CD14-positive monocyte (primary cell): ENCODE results near the gene GPC5. TPM values are rescaled to one million over a fixed set of nuclear protein-coding genes. Genes with fewer than 3 reads are reported as not detected.

Experiments
- DNase-seq, 3 donors: peaks; one replicate each; pipeline ENCODE4 v3.0.0-alpha.2; 2011 to 2022
- H2AFZ ChIP-seq: 2 replicates; pipeline ENCODE4 v1.6.0; 2012; ENCODE audit warnings: mild to moderate bottlenecking, low read depth, low read length, inconsistent platforms; ENCODE audit not compliant: insufficient read depth, poor library complexity, severe bottlenecking
- H3K27ac ChIP-seq, 2 donors: 1 replicate in 1 of 2; 2 replicates in 1 of 2; pipeline ENCODE4 v1.5.1; 2012 to 2013; ENCODE audit warnings: low read length in 2 of 2, control low read depth in 1 of 2, inconsistent platforms in 1 of 2, low read depth in 1 of 2, mild to moderate bottlenecking in 1 of 2
- H3K27me3 ChIP-seq, 2 donors: one replicate each; pipeline versions ENCODE4 v1.6.0 to v1.6.1; 2011 to 2013; ENCODE audit warnings: low read length in 2 of 2; ENCODE audit not compliant: control insufficient read depth in 2 of 2, insufficient read depth in 2 of 2
- H3K36me3 ChIP-seq, 2 donors: replicated peaks in 1 of 2; 1 replicate in 1 of 2; 2 replicates in 1 of 2; pipeline versions ENCODE4 v1.5.1 to v1.6.1; 2012 to 2013; ENCODE audit warnings: low read length in 2 of 2, control low read depth in 1 of 2, inconsistent platforms in 1 of 2, mild to moderate bottlenecking in 1 of 2; ENCODE audit not compliant: insufficient read depth in 2 of 2, control insufficient read depth in 1 of 2
- H3K4me1 ChIP-seq, 2 donors: 1 replicate in 1 of 2; 2 replicates in 1 of 2; pipeline versions ENCODE4 v1.5.1 to v1.6.1; 2012 to 2013; ENCODE audit warnings: low read length in 2 of 2, control low read depth in 1 of 2, inconsistent platforms in 1 of 2, mild to moderate bottlenecking in 1 of 2, moderate library complexity in 1 of 2; ENCODE audit not compliant: insufficient read depth in 2 of 2, control insufficient read depth in 1 of 2
- H3K4me2 ChIP-seq: replicated peaks from 2 replicates; pipeline ENCODE3; 2012; ENCODE audit warnings: low read length, moderate library complexity, mild to moderate bottlenecking; ENCODE audit not compliant: poor library complexity, severe bottlenecking; ENCODE audit errors: extremely low read depth
- H3K4me3 ChIP-seq, 3 experiments: fragments of 200-600 bp in 1 of 3; sonication (generic) in 1 of 3; replicated peaks in 1 of 3; 1 replicate in 2 of 3; 2 replicates in 1 of 3; pipeline ENCODE4 v1.5.1; 2011 to 2013; ENCODE audit warnings: low read length in 3 of 3, mild to moderate bottlenecking in 3 of 3, control low read depth in 2 of 3, low read depth in 2 of 3, inconsistent platforms in 1 of 3, moderate library complexity in 1 of 3
- H3K79me2 ChIP-seq: 2 replicates; pipeline ENCODE4 v1.6.0; 2012; ENCODE audit warnings: mild to moderate bottlenecking, control low read depth, inconsistent platforms, low read length, moderate library complexity; ENCODE audit not compliant: insufficient read depth
- H3K9ac ChIP-seq: 2 replicates; pipeline ENCODE4 v1.6.0; 2017; ENCODE audit warnings: low read length, mild to moderate bottlenecking; ENCODE audit not compliant: insufficient read depth, poor library complexity, severe bottlenecking
- H3K9me3 ChIP-seq, 2 donors: replicated peaks in 1 of 2; 1 replicate in 1 of 2; 2 replicates in 1 of 2; pipeline versions ENCODE4 v1.5.1 to v1.6.1; 2012 to 2013; ENCODE audit warnings: low read length in 2 of 2, control low read depth in 1 of 2; ENCODE audit not compliant: control insufficient read depth in 1 of 2, insufficient read depth in 1 of 2
- H4K20me1 ChIP-seq: 2 replicates; pipeline ENCODE4 v1.6.0; 2012; ENCODE audit warnings: mild to moderate bottlenecking, low read length, control low read depth, moderate library complexity; ENCODE audit not compliant: insufficient read depth
- H3K27ac Mint-ChIP-seq, 7 donors: one replicate each; pipeline ENCODE4 v1.8.0; 2020; ENCODE audit warnings: mild to moderate bottlenecking in 7 of 7, mixed read lengths in 7 of 7, moderate library complexity in 6 of 7, inconsistent platforms in 2 of 7
- H3K27me3 Mint-ChIP-seq, 3 donors: one replicate each; pipeline ENCODE4 v1.8.0; 2021 to 2022; ENCODE audit warnings: low read depth in 3 of 3, mild to moderate bottlenecking in 3 of 3, mixed read lengths in 3 of 3, moderate library complexity in 3 of 3, inconsistent platforms in 1 of 3
- H3K36me3 Mint-ChIP-seq, 2 donors: one replicate each; pipeline ENCODE4 v1.8.0; 2020; ENCODE audit warnings: mixed read lengths in 2 of 2, inconsistent platforms in 1 of 2, mild to moderate bottlenecking in 1 of 2
- H3K4me1 Mint-ChIP-seq: one replicate; pipeline ENCODE4 v1.8.0; 2020; ENCODE audit warnings: mild to moderate bottlenecking, mixed read lengths
- H3K4me3 Mint-ChIP-seq, 2 donors: one replicate each; pipeline ENCODE4 v1.8.0; 2020; ENCODE audit warnings: mild to moderate bottlenecking in 2 of 2, mixed read lengths in 2 of 2, moderate library complexity in 1 of 2
- H3K9me3 Mint-ChIP-seq, 7 donors: one replicate each; pipeline ENCODE4 v1.8.0; 2020 to 2022; ENCODE audit warnings: mixed read lengths in 7 of 7, mild to moderate bottlenecking in 6 of 7, moderate library complexity in 6 of 7, inconsistent platforms in 2 of 7
- WGBS: methylation state at CpG from one replicate; pipeline ENCODE4 v1.1.5; 2013; ENCODE audit warnings: missing lambda C conversion rate; ENCODE audit not compliant: insufficient coverage; 5-methylcytosine and 5-hydroxymethylcytosine counted together
- intact Hi-C, 2 donors: fragments of 100-400 bp; cut with micrococcal nuclease; formaldehyde crosslinking; loops; one replicate each; pipeline versions ENCODE4 v1.15.0 to v1.15.1; 2023
- polyA plus RNA-seq, 3 donors: library from polyadenylated mRNA; depleted of rRNA in 1 of 3; unstranded in 2 of 3; stranded (reverse) in 1 of 3; fragments of 300-500 nt in 2 of 3; fragments of >200 nt in 1 of 3; fragmentation: Illumina TruSeq in 2 of 3; gene quantifications; 1 replicate in 2 of 3; 2 replicates in 1 of 3; pipeline ENCODE4 v1.2.3, GENCODE V29; 2012 to 2021
- TF ChIP-seq, protein P1 (sequence below): fragments of 200-600 bp; IDR thresholded peaks from one replicate; pipeline ENCODE4 v1.8.0; 2022; ENCODE audit warnings: antibody characterized with exemption, mild to moderate bottlenecking

Gene GPC5
- polyA plus RNA-seq, 3 donors, result not detected

GRCh38 chr13:92547266-92547665 is 1148.8 kb downstream of the GPC5 start:
- Histone ChIP-seq H3K79me2 (no peaks in the 10 kb centered on the region), H3K9me3 (peaks cover 0 to 3% of the 10 kb centered on the region in 2 donors), H3K27ac (no peak overlapping the region), H4K20me1 (no peaks in the 10 kb centered on the region), H3K9ac (no peak overlapping the region), H3K36me3 (no peaks in the 10 kb centered on the region), H3K4me2 (no peak overlapping the region), H3K4me3 (no peak overlapping the region), H3K27me3 (no peaks in the 10 kb centered on the region), H2AFZ (no peak overlapping the region), H3K4me1 (no peaks in the 10 kb centered on the region)
- H3K4me1 Mint-ChIP-seq, result no peaks in the 10 kb centered on the region
- 100% methylated on average over 1 of the region's 3 CpGs for WGBS
- TF ChIP-seq, protein P1, sequence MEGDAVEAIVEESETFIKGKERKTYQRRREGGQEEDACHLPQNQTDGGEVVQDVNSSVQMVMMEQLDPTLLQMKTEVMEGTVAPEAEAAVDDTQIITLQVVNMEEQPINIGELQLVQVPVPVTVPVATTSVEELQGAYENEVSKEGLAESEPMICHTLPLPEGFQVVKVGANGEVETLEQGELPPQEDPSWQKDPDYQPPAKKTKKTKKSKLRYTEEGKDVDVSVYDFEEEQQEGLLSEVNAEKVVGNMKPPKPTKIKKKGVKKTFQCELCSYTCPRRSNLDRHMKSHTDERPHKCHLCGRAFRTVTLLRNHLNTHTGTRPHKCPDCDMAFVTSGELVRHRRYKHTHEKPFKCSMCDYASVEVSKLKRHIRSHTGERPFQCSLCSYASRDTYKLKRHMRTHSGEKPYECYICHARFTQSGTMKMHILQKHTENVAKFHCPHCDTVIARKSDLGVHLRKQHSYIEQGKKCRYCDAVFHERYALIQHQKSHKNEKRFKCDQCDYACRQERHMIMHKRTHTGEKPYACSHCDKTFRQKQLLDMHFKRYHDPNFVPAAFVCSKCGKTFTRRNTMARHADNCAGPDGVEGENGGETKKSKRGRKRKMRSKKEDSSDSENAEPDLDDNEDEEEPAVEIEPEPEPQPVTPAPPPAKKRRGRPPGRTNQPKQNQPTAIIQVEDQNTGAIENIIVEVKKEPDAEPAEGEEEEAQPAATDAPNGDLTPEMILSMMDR, result no peak
- intact Hi-C loops, result no loop called here
- no peak overlapping the region for H3K4me3 Mint-ChIP-seq
- H3K27me3 Mint-ChIP-seq, result no peaks in the 10 kb centered on the region
- no peak for DNase-seq
- no peak overlapping the region for H3K27ac Mint-ChIP-seq
- H3K9me3 Mint-ChIP-seq, result peaks cover 0 to 11% (median 3%) of the 10 kb centered on the region in 7 donors
- no peaks in the 10 kb centered on the region for H3K36me3 Mint-ChIP-seq

DNA sequence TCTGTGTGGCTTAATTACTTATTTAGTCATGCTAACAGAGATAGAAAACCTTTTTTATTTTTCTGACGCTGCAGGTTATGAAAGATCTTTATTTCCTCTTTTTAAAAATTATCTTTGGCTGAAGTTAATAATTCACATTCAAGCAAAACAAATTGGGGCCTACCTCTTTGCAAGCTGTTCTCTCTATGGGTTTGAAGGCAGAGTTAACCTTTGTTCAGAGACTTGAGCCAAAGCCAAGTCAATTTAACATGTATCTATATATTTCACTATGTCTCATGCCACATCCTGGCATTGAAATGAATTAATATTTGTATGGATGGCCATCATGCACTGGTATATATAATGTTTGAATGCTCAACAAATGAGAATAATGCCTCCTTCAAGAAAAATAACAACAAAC is 1150.9 kb downstream of the GPC5 start:
- intact Hi-C loops, result no loop called here
- no CpG with 5 or more reads among the region's 1 CpG for WGBS

More for the DNA sequence above, 1150.9 kb downstream of the GPC5 start:
- Mint-ChIP-seq H3K4me1 (no peaks in the 10 kb centered on the region), H3K27ac (no peak overlapping the region), H3K36me3 (no peaks in the 10 kb centered on the region), H3K4me3 (no peak overlapping the region), H3K9me3 (peaks cover 0 to 8% (median 3%) of the 10 kb centered on the region in 7 donors), H3K27me3 (no peaks in the 10 kb centered on the region)
- H3K9ac ChIP-seq, result no peak overlapping the region
- no peak overlapping the region for H3K4me3 ChIP-seq
- TF ChIP-seq, protein P1, result no peak
- no peak overlapping the region for H3K27ac ChIP-seq
- DNase-seq, result no peak
- H3K79me2 ChIP-seq, result no peaks in the 10 kb centered on the region
- H3K4me1 ChIP-seq, result no peaks in the 10 kb centered on the region
- H3K27me3 ChIP-seq, result no peaks in the 10 kb centered on the region
- no peaks in the 10 kb centered on the region for H4K20me1 ChIP-seq
- H3K4me2 ChIP-seq, result no peak overlapping the region
- H3K36me3 ChIP-seq, result no peaks in the 10 kb centered on the region
- no peak overlapping the region for H2AFZ ChIP-seq
- peaks cover 0 to 3% of the 10 kb centered on the region in 2 donors for H3K9me3 ChIP-seq
